Measurements from ENCODE around the gene PUM2. TPM values are rescaled to one million over a fixed set of nuclear protein-coding genes. Genes with fewer than 3 reads are reported as not detected.

PUM2 gene
- total RNA-seq, result 13.2 and 18.7 TPM in 2 replicates

GRCh38 chr2:20350753-20351554 is at the start of gene PUM2:
PUM2 (minus strand) TSS chr2:20350844; CDS start chr2:20327360, 23,484 bp downstream.

GRCh38 chr2:20224716-20225293 is 125.8 kb downstream of the PUM2 start, which contains the start of gene SDC1:
SDC1 (minus strand) TSS chr2:20225130; CDS start chr2:20224867, 263 bp downstream.

Other genes with a start within 250 kb of the PUM2 start
- gene SDC1, start 125.7 kb downstream of the PUM2 start, total RNA-seq, result 1.4 and 1.9 TPM in 2 replicates
- gene RHOB, start 96.2 kb upstream of the PUM2 start, total RNA-seq, result 246 and 257 TPM in 2 replicates

Measured in mammary microvascular endothelial cell (primary cell).